Measurements from ENCODE around the gene BRD2.

BRD2 gene

GRCh38 chr6:32971242-32971580, 2.8 kb downstream of the BRD2 start:
- no peak for DNase-seq (ENCODE audit: low read depth in 3 of 3, low spot score in 1 of 3)

DNA sequence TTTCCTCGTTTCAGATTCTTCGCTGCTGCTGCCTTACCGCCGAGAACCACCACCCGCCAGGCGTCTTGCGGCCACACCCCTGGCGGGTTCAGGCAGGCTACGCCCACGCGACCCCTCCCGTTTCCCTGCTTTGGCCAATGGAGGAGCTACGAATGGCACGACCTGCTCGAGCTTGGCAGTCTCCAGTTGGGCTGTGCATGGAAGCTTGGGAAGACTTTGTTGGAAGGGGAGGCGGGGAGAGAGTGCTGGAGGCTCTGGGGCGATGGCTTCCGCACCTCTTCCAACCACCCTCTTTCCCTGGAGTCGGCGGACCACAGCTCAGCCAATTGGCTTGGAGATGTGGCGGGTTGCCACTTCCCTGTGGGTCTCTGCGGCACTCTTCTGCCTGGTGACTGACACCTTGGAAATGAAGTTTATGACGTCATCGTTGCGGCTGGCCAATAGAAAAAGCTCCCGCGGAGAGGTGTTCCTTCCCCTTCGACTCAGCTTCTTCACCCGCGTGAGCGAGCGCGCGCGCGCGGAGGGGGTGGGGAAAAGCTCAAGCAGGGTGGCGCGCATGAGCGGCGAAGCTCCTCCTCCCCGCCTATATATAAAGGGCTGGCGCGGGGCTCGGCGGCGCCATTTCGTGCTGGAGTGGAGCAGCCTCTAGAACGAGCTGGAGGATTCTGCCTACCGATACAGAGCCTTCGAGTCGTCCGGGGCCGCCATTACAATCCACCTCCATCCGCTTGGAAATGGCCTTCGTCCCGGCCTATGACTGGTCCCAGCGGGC, 3.4 kb downstream of the BRD2 start:
- peak; percentile 99 to 100 (median 99) for DNase-seq (ENCODE audit: low read depth in 3 of 3, low spot score in 1 of 3)

GRCh38 chr6:32972353-32973143, 4.2 kb downstream of the BRD2 start:
- DNase-seq (ENCODE audit: low read depth in 3 of 3, low spot score in 1 of 3) = no peak

DNA sequence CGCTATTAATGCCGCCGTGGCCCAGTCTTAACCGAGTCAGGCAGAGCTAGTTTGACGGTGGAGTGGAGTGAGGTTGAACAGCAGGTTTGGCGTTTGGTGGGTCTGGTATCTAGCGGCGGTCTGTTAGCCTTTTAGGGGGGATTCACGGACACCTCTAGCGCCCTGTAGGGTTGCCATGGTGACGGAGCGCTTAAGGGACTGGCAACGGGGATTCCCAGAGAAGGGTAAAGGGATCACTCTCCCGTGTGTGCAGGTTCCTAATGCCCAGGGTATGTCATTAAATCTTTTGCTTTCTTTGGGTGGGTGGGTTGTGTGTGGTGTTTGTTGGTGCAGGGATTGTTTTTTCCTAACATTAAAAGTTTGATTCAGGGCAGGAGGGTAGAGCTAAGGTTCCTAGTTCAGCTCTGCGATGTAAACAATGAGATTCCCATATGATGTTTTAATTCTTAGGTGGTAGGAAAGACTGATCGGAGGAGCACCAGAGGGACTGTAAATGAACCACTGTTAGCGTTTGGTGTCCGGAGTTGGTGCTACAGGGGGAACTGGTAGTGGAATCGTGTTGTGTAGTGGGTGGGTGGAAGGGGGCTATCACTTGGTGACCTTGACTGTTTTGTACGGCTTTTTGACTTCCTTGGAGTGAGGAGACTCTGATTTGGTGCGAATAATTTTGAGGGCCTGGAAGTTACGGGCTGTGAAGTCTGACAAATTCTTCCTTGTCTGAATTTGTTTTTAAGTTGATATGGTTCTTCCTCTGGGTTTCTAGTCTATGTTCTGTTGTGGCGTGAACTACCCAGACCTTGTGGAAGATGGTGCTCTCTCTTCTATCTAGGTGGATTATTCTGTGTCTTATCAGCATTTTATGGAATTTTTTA, 5.0 kb downstream of the BRD2 start:
- peak in 1 of 3 donors; percentile 39 for DNase-seq (ENCODE audit: low read depth in 3 of 3, low spot score in 1 of 3)

DNA sequence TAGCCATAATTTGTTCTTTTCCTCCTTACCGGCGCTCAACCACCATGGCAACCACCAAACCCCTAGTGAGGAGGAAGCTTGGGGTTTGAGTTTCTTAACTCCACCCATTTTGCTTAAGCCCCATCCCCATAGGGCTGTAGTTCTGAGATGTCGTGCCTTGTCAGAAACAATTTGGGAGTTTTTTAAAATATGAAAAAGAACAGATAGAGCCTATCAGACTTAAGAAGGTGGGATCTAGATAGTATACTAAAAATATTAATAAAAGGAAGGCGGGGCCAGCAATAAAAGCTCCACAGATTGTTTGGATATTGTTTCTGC, 5.6 kb downstream of the BRD2 start:
- no peak for DNase-seq (ENCODE audit: low read depth in 3 of 3, low spot score in 1 of 3)

DNA sequence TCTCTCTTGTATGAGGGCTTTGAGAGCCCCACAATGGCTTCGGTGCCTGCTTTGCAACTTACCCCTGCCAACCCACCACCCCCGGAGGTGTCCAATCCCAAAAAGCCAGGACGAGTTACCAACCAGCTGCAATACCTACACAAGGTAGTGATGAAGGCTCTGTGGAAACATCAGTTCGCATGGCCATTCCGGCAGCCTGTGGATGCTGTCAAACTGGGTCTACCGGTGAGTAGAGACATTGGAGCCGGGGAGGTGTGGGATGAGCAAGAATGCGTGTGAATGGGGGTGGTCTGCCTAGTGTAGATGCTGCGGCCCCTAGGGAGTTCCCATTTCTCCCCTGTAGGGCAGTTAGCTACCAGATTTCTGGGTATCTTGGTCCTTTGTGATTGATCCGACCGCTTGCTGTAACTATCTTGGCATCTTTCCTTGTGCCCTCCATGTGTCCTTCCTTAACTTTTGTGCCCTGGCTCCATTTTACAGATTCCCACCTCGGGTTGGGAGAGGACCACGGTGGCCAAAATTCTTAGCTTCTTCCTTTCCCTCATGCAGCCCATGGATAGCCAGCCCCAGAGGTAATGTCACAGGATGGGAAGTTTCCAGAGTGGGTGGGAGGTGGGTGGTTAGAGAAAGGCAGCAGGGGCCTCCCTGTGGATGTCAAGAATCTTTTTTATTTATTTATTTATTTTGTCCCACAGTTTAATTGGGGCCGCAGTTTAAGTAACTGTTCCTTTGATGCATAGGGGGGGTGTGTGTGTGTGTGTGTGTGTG, 6.3 kb downstream of the BRD2 start:
- DNase-seq (ENCODE audit: low read depth in 3 of 3, low spot score in 1 of 3) = no peak

DNA sequence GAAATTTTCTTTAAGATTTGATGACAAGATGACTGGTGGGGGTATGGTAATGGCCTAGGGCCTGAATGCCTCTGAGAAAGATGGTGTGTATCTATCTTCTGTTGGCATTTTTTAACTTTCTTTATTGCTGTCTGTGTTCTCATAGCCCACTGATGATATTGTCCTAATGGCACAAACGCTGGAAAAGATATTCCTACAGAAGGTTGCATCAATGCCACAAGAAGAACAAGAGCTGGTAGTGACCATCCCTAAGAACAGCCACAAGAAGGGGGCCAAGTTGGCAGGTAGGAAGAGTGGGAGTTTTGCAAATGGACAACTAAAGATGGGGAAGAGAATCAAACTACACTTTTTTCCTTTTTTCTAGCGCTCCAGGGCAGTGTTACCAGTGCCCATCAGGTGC, 7.5 kb downstream of the BRD2 start:
- DNase-seq (ENCODE audit: low read depth in 3 of 3, low spot score in 1 of 3) = no peak

DNA sequence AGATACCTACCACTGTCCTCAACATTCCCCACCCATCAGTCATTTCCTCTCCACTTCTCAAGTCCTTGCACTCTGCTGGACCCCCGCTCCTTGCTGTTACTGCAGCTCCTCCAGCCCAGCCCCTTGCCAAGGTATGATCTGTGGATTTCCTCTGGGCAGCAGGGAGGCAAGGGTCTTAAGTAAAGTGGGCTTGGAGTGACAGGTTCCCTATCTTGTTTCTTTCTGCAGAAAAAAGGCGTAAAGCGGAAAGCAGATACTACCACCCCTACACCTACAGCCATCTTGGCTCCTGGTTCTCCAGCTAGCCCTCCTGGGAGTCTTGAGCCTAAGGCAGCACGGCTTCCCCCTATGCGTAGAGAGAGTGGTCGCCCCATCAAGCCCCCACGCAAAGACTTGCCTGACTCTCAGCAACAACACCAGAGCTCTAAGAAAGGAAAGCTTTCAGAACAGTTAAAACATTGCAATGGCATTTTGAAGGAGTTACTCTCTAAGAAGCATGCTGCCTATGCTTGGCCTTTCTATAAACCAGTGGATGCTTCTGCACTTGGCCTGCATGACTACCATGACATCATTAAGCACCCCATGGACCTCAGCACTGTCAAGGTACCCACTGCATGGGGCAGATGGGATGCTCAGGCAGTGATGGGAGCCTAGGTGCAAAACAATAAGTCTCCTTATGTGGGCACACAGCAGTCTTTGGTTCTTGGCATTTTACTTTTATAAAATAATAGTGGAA, 8.1 kb downstream of the BRD2 start:
- no peak for DNase-seq (ENCODE audit: low read depth in 3 of 3, low spot score in 1 of 3)

DNA sequence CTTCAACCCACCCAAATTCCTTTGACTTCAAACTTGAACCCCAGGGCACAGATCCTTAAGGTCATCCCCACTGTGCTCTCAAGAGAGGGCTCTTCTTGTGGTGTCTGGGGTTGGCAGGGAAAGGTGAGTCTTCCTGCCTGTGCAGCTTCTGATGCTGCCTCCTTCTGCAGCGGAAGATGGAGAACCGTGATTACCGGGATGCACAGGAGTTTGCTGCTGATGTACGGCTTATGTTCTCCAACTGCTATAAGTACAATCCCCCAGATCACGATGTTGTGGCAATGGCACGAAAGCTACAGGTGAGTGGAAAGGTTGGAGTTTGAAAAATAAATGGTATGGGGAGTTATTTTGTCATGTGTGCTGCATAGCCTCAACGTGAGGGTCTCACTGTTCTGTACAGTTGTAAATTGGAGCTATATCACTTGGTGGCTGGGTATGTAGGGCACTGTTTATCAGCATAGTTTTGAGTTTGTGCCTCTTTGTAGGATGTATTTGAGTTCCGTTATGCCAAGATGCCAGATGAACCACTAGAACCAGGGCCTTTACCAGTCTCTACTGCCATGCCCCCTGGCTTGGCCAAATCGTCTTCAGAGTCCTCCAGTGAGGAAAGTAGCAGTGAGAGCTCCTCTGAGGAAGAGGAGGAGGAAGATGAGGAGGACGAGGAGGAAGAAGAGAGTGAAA, 9.0 kb downstream of the BRD2 start:
- no peak for DNase-seq (ENCODE audit: low read depth in 3 of 3, low spot score in 1 of 3)

DNA sequence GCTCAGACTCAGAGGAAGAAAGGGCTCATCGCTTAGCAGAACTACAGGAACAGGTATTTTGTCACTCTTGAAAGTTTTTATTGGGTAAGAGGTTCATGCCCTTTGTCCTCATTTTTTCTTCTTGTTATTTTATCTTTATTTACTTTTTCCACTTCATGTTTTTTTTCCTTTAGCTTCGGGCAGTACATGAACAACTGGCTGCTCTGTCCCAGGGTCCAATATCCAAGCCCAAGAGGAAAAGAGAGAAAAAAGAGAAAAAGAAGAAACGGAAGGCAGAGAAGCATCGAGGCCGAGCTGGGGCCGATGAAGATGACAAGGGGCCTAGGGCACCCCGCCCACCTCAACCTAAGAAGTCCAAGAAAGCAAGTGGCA, 9.5 kb downstream of the BRD2 start:
- DNase-seq (ENCODE audit: low read depth in 3 of 3, low spot score in 1 of 3) = no peak

DNA sequence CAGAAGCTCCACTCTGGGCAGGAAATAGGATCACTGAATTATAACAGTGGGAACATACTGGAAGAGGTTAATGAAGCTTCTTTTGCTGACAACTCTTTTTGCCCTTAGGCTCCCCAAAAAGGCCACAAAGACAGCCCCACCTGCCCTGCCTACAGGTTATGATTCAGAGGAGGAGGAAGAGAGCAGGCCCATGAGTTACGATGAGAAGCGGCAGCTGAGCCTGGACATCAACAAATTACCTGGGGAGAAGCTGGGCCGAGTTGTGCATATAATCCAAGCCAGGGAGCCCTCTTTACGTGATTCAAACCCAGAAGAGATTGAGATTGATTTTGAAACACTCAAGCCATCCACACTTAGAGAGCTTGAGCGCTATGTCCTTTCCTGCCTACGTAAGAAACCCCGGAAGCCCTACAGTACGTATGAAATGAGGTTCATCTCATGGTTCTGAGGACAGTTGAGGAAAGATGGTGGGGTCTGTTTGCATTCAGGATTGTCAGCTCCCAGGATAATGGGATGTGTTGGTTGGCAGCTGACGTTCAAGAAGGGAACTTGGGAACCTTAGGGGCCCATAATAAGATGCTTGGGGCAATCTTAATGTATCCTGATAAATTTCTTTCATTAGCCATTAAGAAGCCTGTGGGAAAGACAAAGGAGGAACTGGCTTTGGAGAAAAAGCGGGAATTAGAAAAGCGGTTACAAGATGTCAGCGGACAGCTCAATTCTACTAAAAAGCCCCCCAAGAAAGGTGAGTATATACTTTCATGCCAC, 11.5 kb downstream of the BRD2 start:
- no peak for DNase-seq (ENCODE audit: low read depth in 3 of 3, low spot score in 1 of 3)

GRCh38 chr6:32980488-32981038, 12.2 kb downstream of the BRD2 start:
- no peak for DNase-seq (ENCODE audit: low read depth in 3 of 3, low spot score in 1 of 3)

DNA sequence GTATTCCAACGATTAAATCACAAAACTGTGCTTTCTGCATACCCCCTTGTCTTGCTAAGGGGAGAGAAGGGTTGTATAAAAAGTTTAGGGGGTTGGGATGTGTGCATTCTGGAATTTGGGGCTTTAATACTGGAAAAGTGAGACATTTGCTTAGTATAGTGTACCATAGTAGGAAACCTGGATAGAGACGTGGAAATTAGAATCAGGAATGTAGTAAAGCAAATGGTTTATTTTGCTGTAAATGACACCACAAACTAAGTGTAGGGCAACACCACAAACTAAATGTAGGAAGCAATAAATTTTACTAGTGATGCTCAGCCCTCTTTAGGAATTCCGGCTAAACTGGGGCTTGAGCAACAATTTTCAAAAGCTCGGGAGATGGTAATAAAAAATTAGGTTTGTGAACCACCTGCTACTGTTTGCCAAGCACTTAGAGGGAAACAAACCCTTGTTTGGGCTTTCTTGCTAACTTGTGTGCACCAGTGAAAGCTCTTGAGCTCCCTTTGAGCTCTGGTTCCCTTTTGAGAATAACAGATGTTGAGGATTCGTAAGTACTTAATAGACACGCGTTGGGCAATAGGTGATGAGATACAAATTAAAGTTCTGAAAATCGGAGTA, 13.8 kb downstream of the BRD2 start:
- DNase-seq (ENCODE audit: low read depth in 3 of 3, low spot score in 1 of 3) = no peak

DNA sequence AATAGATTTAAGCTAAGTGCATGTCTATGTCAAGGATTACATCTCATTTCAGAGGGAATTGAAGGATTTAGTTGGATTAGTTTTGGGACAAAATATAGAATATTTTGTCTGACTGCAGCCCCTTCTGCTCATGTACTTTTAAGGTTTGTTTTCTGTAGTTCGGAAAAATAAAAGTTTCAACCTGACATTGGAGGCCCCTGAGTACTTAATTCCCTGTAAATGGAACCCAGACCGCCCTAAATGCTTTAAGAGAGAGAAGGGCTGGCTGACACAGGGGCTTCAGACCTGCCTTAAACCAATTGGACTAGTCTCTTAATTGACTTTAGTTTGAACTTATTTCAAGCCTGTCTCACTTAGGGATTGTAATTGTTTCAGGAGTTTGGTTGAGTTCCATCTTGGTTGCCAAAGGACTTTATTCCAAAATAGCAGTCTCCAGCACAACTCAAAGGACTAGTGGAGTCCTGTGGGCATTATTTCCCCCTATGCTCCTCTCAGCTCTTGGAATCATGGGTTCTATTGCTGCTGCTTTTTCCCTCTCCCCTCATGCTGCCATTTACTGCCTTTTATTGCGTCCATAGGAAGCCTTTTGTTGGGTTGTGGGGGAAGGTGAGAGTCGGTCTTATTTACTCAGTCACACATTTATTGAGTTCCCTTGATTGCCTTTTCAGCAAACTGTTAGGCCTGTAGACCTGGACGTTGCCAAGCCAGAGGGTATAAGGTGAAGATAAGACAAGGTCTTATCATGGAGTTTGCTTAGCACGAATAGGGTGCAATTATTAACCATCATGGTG, 14.5 kb downstream of the BRD2 start:
- DNase-seq (ENCODE audit: low read depth in 3 of 3, low spot score in 1 of 3) = no peak

DNA sequence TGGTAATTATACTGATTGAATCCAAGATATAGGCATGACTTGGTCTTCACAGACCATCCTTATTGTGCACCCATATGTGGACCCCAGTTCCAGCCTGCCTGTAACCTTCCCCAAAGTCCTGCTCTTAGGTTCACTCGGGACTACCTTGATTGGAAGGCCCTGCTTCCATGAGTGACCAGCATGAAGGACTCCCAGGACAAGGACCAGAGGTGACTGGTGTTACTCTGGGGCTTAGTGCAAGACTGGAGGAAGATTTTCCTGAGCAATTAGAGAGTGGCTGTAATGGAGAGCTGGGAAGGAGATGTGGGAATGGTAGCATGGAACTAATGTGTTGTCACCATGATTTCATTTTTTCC, 15.1 kb downstream of the BRD2 start:
- no peak for DNase-seq (ENCODE audit: low read depth in 3 of 3, low spot score in 1 of 3)

DNA sequence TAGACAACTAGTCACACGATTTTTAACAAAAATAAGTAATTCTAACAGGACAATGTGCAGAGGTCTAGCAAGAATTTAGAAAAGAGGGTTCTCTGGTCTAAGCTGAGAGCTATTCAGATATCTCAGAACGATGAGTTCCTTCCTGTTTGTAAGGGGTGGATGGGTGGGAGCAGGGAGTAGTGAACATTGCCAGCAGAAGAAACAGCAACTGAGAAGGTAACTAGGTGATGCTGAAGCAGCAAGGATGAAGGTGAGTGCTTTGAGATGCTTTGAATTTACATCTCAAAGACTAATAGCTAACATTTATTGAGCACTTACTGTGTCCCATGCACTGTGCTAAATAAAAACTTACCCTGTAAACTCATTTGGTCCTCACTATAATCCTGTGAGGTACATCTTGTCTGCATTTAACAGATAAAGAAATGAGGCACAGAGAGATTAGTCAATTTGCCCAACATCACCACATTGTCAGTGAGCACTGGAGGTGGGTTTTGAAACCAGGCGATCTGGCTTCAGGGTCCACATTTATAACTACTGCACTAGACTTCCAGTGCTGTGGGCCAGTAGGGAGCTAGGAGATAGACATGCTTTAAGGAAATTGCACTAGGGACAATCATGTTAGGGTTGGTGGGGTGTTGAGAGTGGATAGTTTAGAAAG, 15.7 kb downstream of the BRD2 start:
- DNase-seq (ENCODE audit: low read depth in 3 of 3, low spot score in 1 of 3) = no peak

Data from stimulated activated CD4-positive, alpha-beta T cell treated with anti-CD3 and anti-CD28 coated beads, TNF-alpha, amount 100 ng/mL, for 1 hour (primary cell).